Uterus (tissue), 2 donors: ENCODE data around the gene NRXN2.

Experiments
- CTCF ChIP-seq, 4 experiments: fragments of 200-600 bp in 2 of 4; fragments of 450-650 bp in 2 of 4; sonication (generic) in 2 of 4; IDR thresholded peaks; one replicate each; pipeline ENCODE4 v1.5.1; 2016 to 2019; ENCODE audit warnings: antibody characterized with exemption in 4 of 4, mild to moderate bottlenecking in 2 of 4, moderate library complexity in 1 of 4
- POLR2A ChIP-seq, 2 donors: fragments of 450-650 bp; IDR thresholded peaks; one replicate each; pipeline ENCODE4 v1.6.1; 2016; ENCODE audit warnings: antibody characterized with exemption in 2 of 2, mild to moderate bottlenecking in 1 of 2, moderate library complexity in 1 of 2

GRCh38 chr11:64676261-64676615 is 46.8 kb downstream of the NRXN2 start:
- TF ChIP-seq CTCF (IDR thresholded peaks at IDR 0.05) (no peak), POLR2A (IDR thresholded peaks at IDR 0.05) (no peak)
